HepG2 (cell line): ENCODE data around the gene LCP2. TPM values are rescaled to one million over a fixed set of nuclear protein-coding genes. Genes with fewer than 3 reads are reported as not detected.

ENCODE experiments used
- ATAC-seq: fragments of 200-7000 bp; cut with Tn5 transposase; 3 replicates; pipeline ENCODE4 v1.9.1; 2020; ENCODE audit warnings: mild to moderate bottlenecking, moderate library complexity
- BruUV-seq: library from RNA; stranded (reverse); fragments of 400-500 nt; replicated peaks from 2 replicates; lab custom pipeline; 2021; lab: Mats Ljungman, UMichigan
- CTCF ChIA-PET: fragments of 300-600 bp; formaldehyde crosslinking; extraction: SDS; loops from one replicate; lab custom pipeline; 2021; ENCODE audit warnings: low total read pairs, inconsistent platforms, low intra/inter-chr PET ratio; lab: Yijun Ruan, JAX
- POLR2A ChIA-PET: fragments of 350-600 bp; sonication (Branson Sonifier 250); formaldehyde crosslinking; loops from one replicate; lab custom pipeline; 2020; ENCODE audit warnings: antibody characterized with exemption, inconsistent platforms; lab: Yijun Ruan, JAX
- DNase-seq: peaks from one replicate; pipeline ENCODE4 v3.0.0-alpha.2; 2015; ENCODE audit warnings: low spot score
- FAIRE-seq: peaks from 3 replicates; lab custom pipeline; 2011; peaks lifted over from hg19 to GRCh38; lab: Jason Lieb, UNC
- H2AFZ ChIP-seq: one replicate; pipeline ENCODE4 v1.6.1; 2011; ENCODE audit warnings: low read length, inconsistent platforms
- H3K27ac ChIP-seq: fragments of 300-600 bp; 3 replicates; pipeline ENCODE4 v1.8.0; 2011; ENCODE audit warnings: mixed run types, mild to moderate bottlenecking, mixed read lengths, low read length, inconsistent platforms; ENCODE audit not compliant: insufficient read depth; ENCODE audit errors: extremely low read length
- H3K27me3 ChIP-seq, 2 experiments: fragments of 200-600 bp in 1 of 2; 2 replicates in 1 of 2; 3 replicates in 1 of 2; pipeline versions ENCODE4 v1.6.0 to v1.8.0; 2011; ENCODE audit warnings: low read length in 2 of 2, mild to moderate bottlenecking in 2 of 2, moderate library complexity in 2 of 2, inconsistent platforms in 1 of 2; ENCODE audit not compliant: insufficient read depth in 2 of 2, control insufficient read depth in 1 of 2
- H3K36me3 ChIP-seq, 2 experiments: fragments of 200-600 bp in 1 of 2; replicated peaks in 1 of 2; 2 replicates in 1 of 2; 3 replicates in 1 of 2; pipeline versions ENCODE4 v1.5.1 to v1.8.0; 2011; ENCODE audit warnings: low read length in 2 of 2, inconsistent platforms in 1 of 2; ENCODE audit not compliant: insufficient read depth in 2 of 2, control insufficient read depth in 1 of 2
- H3K4me1 ChIP-seq: 2 replicates; pipeline ENCODE4 v1.5.1; 2012; ENCODE audit warnings: low read length, inconsistent platforms; ENCODE audit not compliant: insufficient read depth
- H3K4me2 ChIP-seq: 2 replicates; pipeline ENCODE4 v1.6.0; 2011; ENCODE audit warnings: low read depth, low read length, inconsistent platforms
- H3K4me3 ChIP-seq, 3 experiments: fragments of 200-600 bp in 1 of 3; sonication (generic), shearing (Covaris generic) in 1 of 3; replicated peaks in 1 of 3; 2 replicates each; pipeline ENCODE4 v1.5.1; 2011 to 2016; ENCODE audit warnings: low read length in 3 of 3, inconsistent platforms in 2 of 3, low read depth in 2 of 3, mild to moderate bottlenecking in 2 of 3, control low read depth in 1 of 3, mixed read lengths in 1 of 3; ENCODE audit not compliant: insufficient read depth in 1 of 3
- H3K79me2 ChIP-seq: one replicate; pipeline ENCODE4 v1.6.1; 2011; ENCODE audit warnings: low read length, inconsistent platforms; ENCODE audit not compliant: insufficient read depth
- H3K9ac ChIP-seq: 2 replicates; pipeline ENCODE4 v1.6.0; 2011; ENCODE audit warnings: mild to moderate bottlenecking, low read depth, low read length, inconsistent platforms; ENCODE audit not compliant: insufficient read depth
- H3K9me3 ChIP-seq: 2 replicates; pipeline ENCODE4 v1.5.1; 2012; ENCODE audit warnings: mild to moderate bottlenecking, low read length
- H4K20me1 ChIP-seq: 2 replicates; pipeline ENCODE4 v1.6.0; 2011; ENCODE audit warnings: inconsistent platforms, mild to moderate bottlenecking, low read length, moderate library complexity; ENCODE audit not compliant: insufficient read depth
- CAMTA2 ChIP-seq: sonication (generic); formaldehyde crosslinking; IDR thresholded peaks from 2 replicates; pipeline ENCODE4 v1.4.0; 2020; ENCODE audit warnings: mild to moderate bottlenecking, missing genetic modification reagents, borderline replicate concordance
- GTF2F1 ChIP-seq: fragments of 150-350 bp; IDR thresholded peaks from 2 replicates; pipeline ENCODE4 v1.6.1; 2014; ENCODE audit warnings: low read length
- HNF4G ChIP-seq, 2 experiments: sonication (generic) in 1 of 2; formaldehyde crosslinking in 1 of 2; IDR thresholded peaks; 2 replicates each; pipeline versions ENCODE4 v1.4.0 to v1.6.1; 2011 to 2020; ENCODE audit warnings: borderline replicate concordance in 2 of 2, low read depth in 2 of 2, mild to moderate bottlenecking in 2 of 2, low read length in 1 of 2, missing genetic modification reagents in 1 of 2, moderate library complexity in 1 of 2
- MED8 ChIP-seq: sonication (generic); formaldehyde crosslinking; IDR thresholded peaks from 2 replicates; pipeline ENCODE4 v1.8.1; 2023; ENCODE audit warnings: mild to moderate bottlenecking, missing genetic modification reagents; ENCODE audit not compliant: insufficient replicate concordance
- SRF ChIP-seq: IDR thresholded peaks from 2 replicates; pipeline ENCODE4 v1.6.1; 2011; ENCODE audit warnings: mild to moderate bottlenecking, low read depth, low read length, moderate library complexity
- WGBS: methylation state at CpG from one replicate; pipeline ENCODE4 v1.1.6; 2017; ENCODE audit warnings: low lambda C conversion rate; 5-methylcytosine and 5-hydroxymethylcytosine counted together
- in situ Hi-C: cut with HindIII; loops from 2 replicates; pipeline ENCODE4 v1.10.0; 2017; ENCODE audit warnings: low pct_unique_long_range_greater_than_20kb; ENCODE audit not compliant: extremely low pct_ligation_motif_present
- intact Hi-C: fragments of 100-400 bp; cut with micrococcal nuclease; formaldehyde crosslinking; loops from one replicate; pipeline ENCODE4 v1.10.0; 2022; ENCODE audit not compliant: unreplicated experiment
- polyA plus RNA-seq, 8 experiments: library from polyadenylated mRNA; depleted of rRNA in 3 of 8; stranded (reverse) in 7 of 8; unstranded in 1 of 8; fragments of >200 nt; fragmentation: Illumina TruSeq in 4 of 8; extraction: Trizol in 4 of 8; gene quantifications; 2 replicates each; pipeline versions ENCODE4 v1.2.1 to v1.2.3, GENCODE V29; 2011 to 2016; ENCODE audit warnings: low read depth in 4 of 8, missing spikeins in 1 of 8, mixed read lengths in 1 of 8; ENCODE audit not compliant: insufficient read depth in 1 of 8
- total RNA-seq, 5 experiments: library from RNA; depleted of rRNA; stranded (reverse); fragments of >200 nt; fragmentation: Illumina TruSeq; extraction: Trizol; gene quantifications; 2 replicates each; pipeline ENCODE4 v1.2.3, GENCODE V29; 2016; ENCODE audit warnings: low read depth in 1 of 5
- TF ChIP-seq, protein P1 (sequence below): sonication (generic); formaldehyde crosslinking; IDR thresholded peaks from 2 replicates; pipeline ENCODE4 v1.4.0; 2020; ENCODE audit warnings: mild to moderate bottlenecking, missing genetic modification reagents, borderline replicate concordance
- TF ChIP-seq, protein P2 (sequence below): sonication (generic); formaldehyde crosslinking; IDR thresholded peaks from 2 replicates; pipeline ENCODE4 v1.4.0; 2020; ENCODE audit warnings: missing genetic modification reagents
- TF ChIP-seq, protein P3 (sequence below): sonication (generic); formaldehyde crosslinking; IDR thresholded peaks from 2 replicates; pipeline ENCODE4 v1.4.0; 2020; ENCODE audit warnings: missing genetic modification reagents; ENCODE audit errors: not compliant biosample characterization

Gene LCP2
- total and polyA plus RNA-seq, 2 of the 13 experiments (the other 11 are each of a cell fraction or from before 2014, with no cell fraction given) = not detected

DNA sequence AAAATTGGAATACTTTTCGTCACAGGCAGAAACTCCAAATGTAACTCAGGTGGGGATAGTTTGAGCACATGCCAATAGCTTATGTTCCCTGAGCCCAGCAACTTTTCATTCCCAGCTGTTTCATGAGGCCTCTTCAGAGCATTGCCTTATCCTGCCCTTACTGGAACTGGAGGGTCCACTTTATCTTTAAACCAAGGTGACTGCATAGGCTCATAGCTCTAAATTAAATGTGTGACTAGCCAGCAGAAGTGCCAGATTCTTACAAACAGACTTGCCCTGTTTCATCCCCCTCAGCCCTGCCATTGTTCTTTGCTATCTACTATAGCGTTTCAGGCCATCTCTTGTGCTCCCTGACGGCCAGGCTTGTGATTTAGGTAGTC is 8.1 kb upstream of the LCP2 start (continued):
- TF ChIP-seq, protein P1, sequence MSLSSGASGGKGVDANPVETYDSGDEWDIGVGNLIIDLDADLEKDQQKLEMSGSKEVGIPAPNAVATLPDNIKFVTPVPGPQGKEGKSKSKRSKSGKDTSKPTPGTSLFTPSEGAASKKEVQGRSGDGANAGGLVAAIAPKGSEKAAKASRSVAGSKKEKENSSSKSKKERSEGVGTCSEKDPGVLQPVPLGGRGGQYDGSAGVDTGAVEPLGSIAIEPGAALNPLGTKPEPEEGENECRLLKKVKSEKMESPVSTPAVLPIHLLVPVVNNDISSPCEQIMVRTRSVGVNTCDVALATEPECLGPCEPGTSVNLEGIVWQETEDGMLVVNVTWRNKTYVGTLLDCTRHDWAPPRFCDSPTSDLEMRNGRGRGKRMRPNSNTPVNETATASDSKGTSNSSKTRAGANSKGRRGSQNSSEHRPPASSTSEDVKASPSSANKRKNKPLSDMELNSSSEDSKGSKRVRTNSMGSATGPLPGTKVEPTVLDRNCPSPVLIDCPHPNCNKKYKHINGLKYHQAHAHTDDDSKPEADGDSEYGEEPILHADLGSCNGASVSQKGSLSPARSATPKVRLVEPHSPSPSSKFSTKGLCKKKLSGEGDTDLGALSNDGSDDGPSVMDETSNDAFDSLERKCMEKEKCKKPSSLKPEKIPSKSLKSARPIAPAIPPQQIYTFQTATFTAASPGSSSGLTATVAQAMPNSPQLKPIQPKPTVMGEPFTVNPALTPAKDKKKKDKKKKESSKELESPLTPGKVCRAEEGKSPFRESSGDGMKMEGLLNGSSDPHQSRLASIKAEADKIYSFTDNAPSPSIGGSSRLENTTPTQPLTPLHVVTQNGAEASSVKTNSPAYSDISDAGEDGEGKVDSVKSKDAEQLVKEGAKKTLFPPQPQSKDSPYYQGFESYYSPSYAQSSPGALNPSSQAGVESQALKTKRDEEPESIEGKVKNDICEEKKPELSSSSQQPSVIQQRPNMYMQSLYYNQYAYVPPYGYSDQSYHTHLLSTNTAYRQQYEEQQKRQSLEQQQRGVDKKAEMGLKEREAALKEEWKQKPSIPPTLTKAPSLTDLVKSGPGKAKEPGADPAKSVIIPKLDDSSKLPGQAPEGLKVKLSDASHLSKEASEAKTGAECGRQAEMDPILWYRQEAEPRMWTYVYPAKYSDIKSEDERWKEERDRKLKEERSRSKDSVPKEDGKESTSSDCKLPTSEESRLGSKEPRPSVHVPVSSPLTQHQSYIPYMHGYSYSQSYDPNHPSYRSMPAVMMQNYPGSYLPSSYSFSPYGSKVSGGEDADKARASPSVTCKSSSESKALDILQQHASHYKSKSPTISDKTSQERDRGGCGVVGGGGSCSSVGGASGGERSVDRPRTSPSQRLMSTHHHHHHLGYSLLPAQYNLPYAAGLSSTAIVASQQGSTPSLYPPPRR = no peak

DNA sequence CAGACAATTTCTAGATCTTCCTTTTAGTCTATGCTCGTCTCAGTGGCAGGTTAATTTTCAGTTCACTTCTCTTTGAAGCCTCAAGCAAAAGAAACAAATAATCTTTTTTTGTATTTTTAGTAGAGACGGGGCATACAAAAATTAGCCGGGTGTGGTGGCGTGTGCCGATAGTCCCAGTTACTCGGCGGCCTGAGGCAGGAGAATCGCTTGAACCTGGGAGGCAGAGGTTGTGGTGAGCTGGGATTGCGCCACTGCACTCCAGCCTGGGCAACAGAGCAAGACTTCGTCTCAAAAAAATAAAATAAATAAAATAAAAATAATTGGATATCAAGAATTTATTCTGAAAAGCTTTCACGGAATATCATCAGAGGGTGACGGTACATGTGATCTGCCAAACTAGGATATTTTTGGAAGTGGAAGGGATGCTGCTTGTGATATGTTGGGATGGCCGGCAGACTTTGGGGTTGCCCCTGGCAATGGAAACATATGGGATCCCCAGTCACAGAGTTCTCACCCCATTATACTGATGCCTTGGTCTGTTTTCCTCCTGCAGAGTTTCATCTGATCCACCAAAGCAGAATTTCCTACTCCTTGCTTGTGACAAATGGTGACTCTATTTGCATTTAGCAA is 7.6 kb upstream of the LCP2 start:
- no peak for TF ChIP-seq GTF2F1
- TF ChIP-seq CAMTA2 (CRISPR knock-in tag) = no peak
- no peak for TF ChIP-seq MED8
- TF ChIP-seq SRF = no peak
- no peak for TF ChIP-seq HNF4G (IDR thresholded peaks at IDR 0.05; ENCODE audit: borderline replicate concordance, low read depth, low read length)
- no peak for TF ChIP-seq HNF4G (CRISPR knock-in tag; IDR thresholded peaks at IDR 0.05; ENCODE audit: borderline replicate concordance, low read depth)
- TF ChIP-seq, protein P2, sequence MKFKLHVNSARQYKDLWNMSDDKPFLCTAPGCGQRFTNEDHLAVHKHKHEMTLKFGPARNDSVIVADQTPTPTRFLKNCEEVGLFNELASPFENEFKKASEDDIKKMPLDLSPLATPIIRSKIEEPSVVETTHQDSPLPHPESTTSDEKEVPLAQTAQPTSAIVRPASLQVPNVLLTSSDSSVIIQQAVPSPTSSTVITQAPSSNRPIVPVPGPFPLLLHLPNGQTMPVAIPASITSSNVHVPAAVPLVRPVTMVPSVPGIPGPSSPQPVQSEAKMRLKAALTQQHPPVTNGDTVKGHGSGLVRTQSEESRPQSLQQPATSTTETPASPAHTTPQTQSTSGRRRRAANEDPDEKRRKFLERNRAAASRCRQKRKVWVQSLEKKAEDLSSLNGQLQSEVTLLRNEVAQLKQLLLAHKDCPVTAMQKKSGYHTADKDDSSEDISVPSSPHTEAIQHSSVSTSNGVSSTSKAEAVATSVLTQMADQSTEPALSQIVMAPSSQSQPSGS (CRISPR knock-in tag) = no peak
- TF ChIP-seq, protein P3, sequence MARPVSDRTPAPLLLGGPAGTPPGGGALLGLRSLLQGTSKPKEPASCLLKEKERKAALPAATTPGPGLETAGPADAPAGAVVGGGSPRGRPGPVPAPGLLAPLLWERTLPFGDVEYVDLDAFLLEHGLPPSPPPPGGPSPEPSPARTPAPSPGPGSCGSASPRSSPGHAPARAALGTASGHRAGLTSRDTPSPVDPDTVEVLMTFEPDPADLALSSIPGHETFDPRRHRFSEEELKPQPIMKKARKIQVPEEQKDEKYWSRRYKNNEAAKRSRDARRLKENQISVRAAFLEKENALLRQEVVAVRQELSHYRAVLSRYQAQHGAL (CRISPR knock-in tag) = no peak

More for the DNA sequence above, 7.6 kb upstream of the LCP2 start:
- H2AFZ ChIP-seq = no peak overlapping the region
- no peaks in the 10 kb centered on the region for H4K20me1 ChIP-seq
- ChIA-PET CTCF (no interaction called here), POLR2A (no interaction called here)
- intact Hi-C loops (no loop called here), in situ Hi-C loops (no loop called here)
- H3K4me1 ChIP-seq = no peaks in the 10 kb centered on the region
- H3K36me3 ChIP-seq = no peaks in the 10 kb centered on the region
- no peak overlapping the region for H3K4me2 ChIP-seq
- no peak for FAIRE-seq
- no peak for DNase-seq
- ATAC-seq = no peak
- peaks cover 0 to 8% of the 10 kb centered on the region in 2 experiments; a peak in 1 of 5 replicates for H3K27me3 ChIP-seq
- BruUV-seq = no TSS peak
- H3K4me3 ChIP-seq = no peak overlapping the region
- H3K9me3 ChIP-seq = no peaks in the 10 kb centered on the region
- H3K27ac ChIP-seq = no peak overlapping the region
- H3K9ac ChIP-seq = no peak overlapping the region
- no peaks in the 10 kb centered on the region for H3K79me2 ChIP-seq
- WGBS = 53% methylated on average over 13 of the region's 13 CpGs
